H1 (cell line): ENCODE results near the gene UTP15. TPM values are rescaled to one million over a fixed set of nuclear protein-coding genes. Genes with fewer than 3 reads are reported as not detected.

ENCODE experiments used
- CHD7 ChIP-seq: fragments of 300-600 bp; sonication (generic); IDR thresholded peaks from 2 replicates; pipeline ENCODE4 v1.7.1; 2012; ENCODE audit warnings: low read length, moderate library complexity, mild to moderate bottlenecking, inconsistent platforms; ENCODE audit not compliant: insufficient replicate concordance
- POLR2AphosphoS5 ChIP-seq: IDR thresholded peaks from 2 replicates; pipeline ENCODE4 v1.6.1; 2011; ENCODE audit warnings: low read depth, low read length
- SIX5 ChIP-seq: IDR thresholded peaks from 2 replicates; pipeline ENCODE4 v1.6.1; 2011; ENCODE audit warnings: mild to moderate bottlenecking, low read depth, low read length
- SP2 ChIP-seq: IDR thresholded peaks from 2 replicates; pipeline ENCODE4 v1.6.1; 2012; ENCODE audit warnings: mild to moderate bottlenecking, low read length, inconsistent platforms
- polyA plus RNA-seq, 7 experiments: library from polyadenylated mRNA; depleted of rRNA in 3 of 7; stranded (reverse) in 5 of 7; unstranded in 2 of 7; fragments of >200 nt in 5 of 7; fragments of 200-250 nt in 2 of 7; gene quantifications; 1 replicate in 5 of 7; 2 replicates in 1 of 7; 4 replicates in 1 of 7; pipeline versions ENCODE4 v1.2.1 to v1.2.3, GENCODE V29; 2011 to 2013; ENCODE audit warnings: missing spikeins in 2 of 7, mixed read lengths in 2 of 7
- total RNA-seq: library from RNA; stranded (reverse); fragmentation: NEBNext Ultra II Directional; extraction: Animal tissue kit (Norgen Biotek cat#: 25700); gene quantifications from 2 replicates; pipeline ENCODE4 v1.2.1, GENCODE V29; 2021

The UTP15 gene
- total and polyA plus RNA-seq, 2 of the 8 experiments (the other 6 are each of a cell fraction or from before 2014, with no cell fraction given) = 14.3 to 33.6 TPM

GRCh38 chr5:73522989-73523388, 42.6 kb upstream of the UTP15 start (continued):
- TF ChIP-seq CHD7 (no peak), SIX5 (no peak), SP2 (no peak), POLR2AphosphoS5 (no peak)
